ENCODE data around the gene PCDHA2. TPM values are rescaled to one million over a fixed set of nuclear protein-coding genes. Genes with fewer than 3 reads are reported as not detected.
"Not testable (repeated sequence)": the region's sequence is repeated elsewhere in the genome, so short reads cannot be mapped to it uniquely, and the experiment has no call there.

PCDHA2 gene
- not detected for total RNA-seq

- H3K27me3 Mint-ChIP-seq: peaks cover 8% of the 10 kb centered on the region
- no peak for DNase-seq
- POLR2A ChIA-PET: no interaction called here
- H3K4me3 Mint-ChIP-seq: no peak within 1 kb of the TSS
- peaks cover 14% of the 10 kb centered on the region for H3K9me3 Mint-ChIP-seq
- no peaks in the 10 kb centered on the region for H3K36me3 Mint-ChIP-seq
- no peaks in the 10 kb centered on the region for H3K4me1 Mint-ChIP-seq
- H3K27ac Mint-ChIP-seq: no peak within 1 kb of the TSS
- ATAC-seq (ENCODE audit: low read depth): no peak
Measured at GRCh38 chr5:140794595-140795258, at the start of gene PCDHA2. PCDHA2 (plus strand) TSS chr5:140794852.

- Mint-ChIP-seq H3K27ac (no peak overlapping the region), H3K27me3 (no peaks in the 10 kb centered on the region), H3K4me3 (no peak overlapping the region), H3K4me1 (no peaks in the 10 kb centered on the region), H3K36me3 (no peaks in the 10 kb centered on the region), H3K9me3 (peaks cover 36% of the 10 kb centered on the region)
- POLR2A ChIA-PET: interaction anchor here (0.6 kb wide), 1 partner anchor 168 kb away, joined by 7 read pairs; no protein-coding TSS in a partner anchor
- ATAC-seq (ENCODE audit: low read depth) (no peak), DNase-seq (no peak)
Measured at GRCh38 chr5:140753561-140753960, 41.1 kb upstream of the PCDHA2 start.

GRCh38 chr5:140764177-140764973 lies 30.3 kb upstream of the PCDHA2 start:
- ATAC-seq (ENCODE audit: low read depth) (no peak), DNase-seq (no peak)
- no peaks in the 10 kb centered on the region for H3K4me1 Mint-ChIP-seq
- no peak overlapping the region for H3K27ac Mint-ChIP-seq
- H3K27me3 Mint-ChIP-seq: no peaks in the 10 kb centered on the region
- POLR2A ChIA-PET: no interaction called here
- H3K4me3 Mint-ChIP-seq: no peak overlapping the region
- peaks cover 40% of the 10 kb centered on the region for H3K9me3 Mint-ChIP-seq
- peaks cover 2% of the 10 kb centered on the region for H3K36me3 Mint-ChIP-seq

GRCh38 chr5:140767444-140767843 lies 27.2 kb upstream of the PCDHA2 start:
- no peak overlapping the region for H3K27ac Mint-ChIP-seq
- no peak for ATAC-seq (ENCODE audit: low read depth)
- no peaks in the 10 kb centered on the region for H3K36me3 Mint-ChIP-seq
- DNase-seq: no peak
- POLR2A ChIA-PET: no interaction called here
- no peaks in the 10 kb centered on the region for H3K4me1 Mint-ChIP-seq
- H3K9me3 Mint-ChIP-seq: peaks cover 35% of the 10 kb centered on the region
- H3K27me3 Mint-ChIP-seq: no peaks in the 10 kb centered on the region
- no peak overlapping the region for H3K4me3 Mint-ChIP-seq

GRCh38 chr5:140780512-140780911 lies 14.1 kb upstream of the PCDHA2 start:
- Mint-ChIP-seq H3K27ac (no peak overlapping the region), H3K9me3 (peaks cover 28% of the 10 kb centered on the region), H3K36me3 (no peaks in the 10 kb centered on the region), H3K4me1 (no peaks in the 10 kb centered on the region), H3K4me3 (no peak overlapping the region), H3K27me3 (no peaks in the 10 kb centered on the region)
- DNase-seq: no peak
- POLR2A ChIA-PET: no interaction called here
- ATAC-seq (ENCODE audit: low read depth): no peak

GRCh38 chr5:140785905-140786686 lies 8.6 kb upstream of the PCDHA2 start, which contains the start of gene PCDHA1:
PCDHA1 (plus strand) TSS chr5:140786140.
- POLR2A ChIA-PET: no interaction called here
- no peaks in the 10 kb centered on the region for H3K36me3 Mint-ChIP-seq
- H3K27me3 Mint-ChIP-seq: peaks cover 3% of the 10 kb centered on the region
- ATAC-seq (ENCODE audit: low read depth): no peak
- H3K27ac Mint-ChIP-seq: no peak within 1 kb of the TSS
- H3K9me3 Mint-ChIP-seq: peaks cover 16% of the 10 kb centered on the region
- H3K4me3 Mint-ChIP-seq: no peak within 1 kb of the TSS
- no peak for DNase-seq
- no peaks in the 10 kb centered on the region for H3K4me1 Mint-ChIP-seq

GRCh38 chr5:140787422-140787821 lies 7.2 kb upstream of the PCDHA2 start:
- H3K9me3 Mint-ChIP-seq: peaks cover 15% of the 10 kb centered on the region
- ATAC-seq (ENCODE audit: low read depth); H3K27ac Mint-ChIP-seq; H3K36me3 Mint-ChIP-seq; H3K27me3 Mint-ChIP-seq; DNase-seq; POLR2A ChIA-PET; H3K4me1 Mint-ChIP-seq; H3K4me3 Mint-ChIP-seq: not testable (repeated sequence)

GRCh38 chr5:140787849-140788504 lies 6.7 kb upstream of the PCDHA2 start:
- DNase-seq; H3K27ac Mint-ChIP-seq; H3K4me3 Mint-ChIP-seq; H3K36me3 Mint-ChIP-seq; ATAC-seq (ENCODE audit: low read depth); POLR2A ChIA-PET; H3K4me1 Mint-ChIP-seq; H3K27me3 Mint-ChIP-seq: not testable (repeated sequence)
- peaks cover 17% of the 10 kb centered on the region for H3K9me3 Mint-ChIP-seq

- Mint-ChIP-seq H3K4me3 (no peak overlapping the region), H3K36me3 (no peaks in the 10 kb centered on the region), H3K27me3 (peaks cover 10% of the 10 kb centered on the region), H3K9me3 (peaks cover 17% of the 10 kb centered on the region), H3K4me1 (no peaks in the 10 kb centered on the region), H3K27ac (no peak overlapping the region)
- POLR2A ChIA-PET: no interaction called here
- ATAC-seq (ENCODE audit: low read depth) (no peak), DNase-seq (no peak)
Measured at GRCh38 chr5:140791089-140791488, 3.6 kb upstream of the PCDHA2 start.

- Mint-ChIP-seq H3K27me3 (peaks cover 7% of the 10 kb centered on the region), H3K4me3 (no peak overlapping the region), H3K27ac (no peak overlapping the region), H3K9me3 (peaks cover 16% of the 10 kb centered on the region), H3K36me3 (no peaks in the 10 kb centered on the region), H3K4me1 (no peaks in the 10 kb centered on the region)
- DNase-seq (no peak), ATAC-seq (ENCODE audit: low read depth) (no peak)
- POLR2A ChIA-PET: no interaction called here
Measured at GRCh38 chr5:140795259-140795641, 598 bp downstream of the PCDHA2 start.

GRCh38 chr5:140796072-140796717 lies 1.5 kb downstream of the PCDHA2 start:
- POLR2A ChIA-PET; ATAC-seq (ENCODE audit: low read depth); H3K4me1 Mint-ChIP-seq; H3K4me3 Mint-ChIP-seq; H3K27ac Mint-ChIP-seq; H3K27me3 Mint-ChIP-seq; H3K36me3 Mint-ChIP-seq; DNase-seq: not testable (repeated sequence)
- H3K9me3 Mint-ChIP-seq: peaks cover 14% of the 10 kb centered on the region

- no peak overlapping the region for H3K4me3 Mint-ChIP-seq
- DNase-seq: no peak
- peaks cover 14% of the 10 kb centered on the region for H3K9me3 Mint-ChIP-seq
- no peak overlapping the region for H3K27ac Mint-ChIP-seq
- POLR2A ChIA-PET: no interaction called here
- no peak for ATAC-seq (ENCODE audit: low read depth)
- H3K27me3 Mint-ChIP-seq: peaks cover 7% of the 10 kb centered on the region
- no peaks in the 10 kb centered on the region for H3K36me3 Mint-ChIP-seq
- H3K4me1 Mint-ChIP-seq: no peaks in the 10 kb centered on the region
Measured at GRCh38 chr5:140796718-140797095, 2.1 kb downstream of the PCDHA2 start.
